Calu3 (cell line): ENCODE results near the gene EIF4G1. TPM values are rescaled to one million over a fixed set of nuclear protein-coding genes. Genes with fewer than 3 reads are reported as not detected.

Experiments used
- BruUV-seq: library from RNA; stranded (reverse); fragments of 400-500 nt; replicated peaks from 2 replicates; lab custom pipeline; 2021; lab: Mats Ljungman, UMichigan
- CTCF ChIA-PET: fragments of 300-600 bp; sonication (Branson Sonifier 250); formaldehyde crosslinking; loops from one replicate; lab custom pipeline; 2022; ENCODE audit warnings: antibody characterized with exemption; lab: Charles Lee
- DNase-seq: peaks from one replicate; pipeline ENCODE4 v3.0.0; 2022
- H3K27ac Mint-ChIP-seq: one replicate; pipeline ENCODE4 v1.8.0; 2022; ENCODE audit warnings: mixed read lengths; ENCODE audit not compliant: unreplicated experiment
- H3K27me3 Mint-ChIP-seq: one replicate; pipeline ENCODE4 v1.8.0; 2022; ENCODE audit warnings: mixed read lengths; ENCODE audit not compliant: unreplicated experiment
- H3K36me3 Mint-ChIP-seq: one replicate; pipeline ENCODE4 v1.8.0; 2022; ENCODE audit warnings: mild to moderate bottlenecking, moderate library complexity, mixed read lengths; ENCODE audit not compliant: insufficient read depth, unreplicated experiment
- H3K4me1 Mint-ChIP-seq: one replicate; pipeline ENCODE4 v1.8.0; 2022; ENCODE audit warnings: mild to moderate bottlenecking, low read depth, mixed read lengths; ENCODE audit not compliant: unreplicated experiment
- H3K4me3 Mint-ChIP-seq: one replicate; pipeline ENCODE4 v1.8.0; 2022; ENCODE audit warnings: mild to moderate bottlenecking, low read depth, moderate library complexity, mixed read lengths; ENCODE audit not compliant: unreplicated experiment
- H3K9me3 Mint-ChIP-seq: one replicate; pipeline ENCODE4 v1.8.0; 2022; ENCODE audit warnings: low read depth, mixed read lengths; ENCODE audit not compliant: unreplicated experiment
- intact Hi-C: fragments of 100-400 bp; cut with micrococcal nuclease; formaldehyde crosslinking; loops from one replicate; pipeline ENCODE4 v1.10.0; 2022; ENCODE audit not compliant: unreplicated experiment
- total RNA-seq: library from RNA; stranded (reverse); gene quantifications from 2 replicates; pipeline ENCODE4 v1.2.3, GENCODE V29; 2022
- TF ChIP-seq, protein P1 (sequence below): fragments of 200-600 bp; IDR thresholded peaks from one replicate; pipeline ENCODE4 v1.8.0; 2022; ENCODE audit warnings: antibody characterized with exemption; ENCODE audit not compliant: unreplicated experiment

EIF4G1 gene
- total RNA-seq, 1 experiment from 2014 or later = 673 TPM

GRCh38 chr3:184320104-184320445 is 5.7 kb downstream of the EIF4G1 start:
- TF ChIP-seq, protein P1, sequence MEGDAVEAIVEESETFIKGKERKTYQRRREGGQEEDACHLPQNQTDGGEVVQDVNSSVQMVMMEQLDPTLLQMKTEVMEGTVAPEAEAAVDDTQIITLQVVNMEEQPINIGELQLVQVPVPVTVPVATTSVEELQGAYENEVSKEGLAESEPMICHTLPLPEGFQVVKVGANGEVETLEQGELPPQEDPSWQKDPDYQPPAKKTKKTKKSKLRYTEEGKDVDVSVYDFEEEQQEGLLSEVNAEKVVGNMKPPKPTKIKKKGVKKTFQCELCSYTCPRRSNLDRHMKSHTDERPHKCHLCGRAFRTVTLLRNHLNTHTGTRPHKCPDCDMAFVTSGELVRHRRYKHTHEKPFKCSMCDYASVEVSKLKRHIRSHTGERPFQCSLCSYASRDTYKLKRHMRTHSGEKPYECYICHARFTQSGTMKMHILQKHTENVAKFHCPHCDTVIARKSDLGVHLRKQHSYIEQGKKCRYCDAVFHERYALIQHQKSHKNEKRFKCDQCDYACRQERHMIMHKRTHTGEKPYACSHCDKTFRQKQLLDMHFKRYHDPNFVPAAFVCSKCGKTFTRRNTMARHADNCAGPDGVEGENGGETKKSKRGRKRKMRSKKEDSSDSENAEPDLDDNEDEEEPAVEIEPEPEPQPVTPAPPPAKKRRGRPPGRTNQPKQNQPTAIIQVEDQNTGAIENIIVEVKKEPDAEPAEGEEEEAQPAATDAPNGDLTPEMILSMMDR = no peak
- no peaks in the 10 kb centered on the region for H3K27me3 Mint-ChIP-seq
- peak overlapping the region; percentile 30 for H3K27ac Mint-ChIP-seq
- BruUV-seq = no TSS peak
- peak overlapping the region; percentile 60 for H3K4me3 Mint-ChIP-seq
- CTCF ChIA-PET = interaction anchor here (0.5 to 0.8 kb wide), 5 partner anchors 20 to 112 kb away, joined by 3 to 4 read pairs (median 3); no protein-coding TSS in a partner anchor
- intact Hi-C loops = no loop called here
- peaks cover 98% of the 10 kb centered on the region for H3K36me3 Mint-ChIP-seq
- DNase-seq = peak; percentile 98
- no peaks in the 10 kb centered on the region for H3K9me3 Mint-ChIP-seq
- peaks cover 48% of the 10 kb centered on the region for H3K4me1 Mint-ChIP-seq

- no peak overlapping the region for H3K4me3 Mint-ChIP-seq
- CTCF ChIA-PET = no interaction called here
- H3K27ac Mint-ChIP-seq = peak overlapping the region; percentile 4
- peaks cover 98% of the 10 kb centered on the region for H3K36me3 Mint-ChIP-seq
- TF ChIP-seq, protein P1 = no peak
- peaks cover 42% of the 10 kb centered on the region for H3K4me1 Mint-ChIP-seq
- no peaks in the 10 kb centered on the region for H3K27me3 Mint-ChIP-seq
- intact Hi-C loops = no loop called here
- TSS peak; percentile 7 for BruUV-seq
- DNase-seq = no peak
- H3K9me3 Mint-ChIP-seq = no peaks in the 10 kb centered on the region
Measured at GRCh38 chr3:184321666-184322065, 7.3 kb downstream of the EIF4G1 start.

DNA sequence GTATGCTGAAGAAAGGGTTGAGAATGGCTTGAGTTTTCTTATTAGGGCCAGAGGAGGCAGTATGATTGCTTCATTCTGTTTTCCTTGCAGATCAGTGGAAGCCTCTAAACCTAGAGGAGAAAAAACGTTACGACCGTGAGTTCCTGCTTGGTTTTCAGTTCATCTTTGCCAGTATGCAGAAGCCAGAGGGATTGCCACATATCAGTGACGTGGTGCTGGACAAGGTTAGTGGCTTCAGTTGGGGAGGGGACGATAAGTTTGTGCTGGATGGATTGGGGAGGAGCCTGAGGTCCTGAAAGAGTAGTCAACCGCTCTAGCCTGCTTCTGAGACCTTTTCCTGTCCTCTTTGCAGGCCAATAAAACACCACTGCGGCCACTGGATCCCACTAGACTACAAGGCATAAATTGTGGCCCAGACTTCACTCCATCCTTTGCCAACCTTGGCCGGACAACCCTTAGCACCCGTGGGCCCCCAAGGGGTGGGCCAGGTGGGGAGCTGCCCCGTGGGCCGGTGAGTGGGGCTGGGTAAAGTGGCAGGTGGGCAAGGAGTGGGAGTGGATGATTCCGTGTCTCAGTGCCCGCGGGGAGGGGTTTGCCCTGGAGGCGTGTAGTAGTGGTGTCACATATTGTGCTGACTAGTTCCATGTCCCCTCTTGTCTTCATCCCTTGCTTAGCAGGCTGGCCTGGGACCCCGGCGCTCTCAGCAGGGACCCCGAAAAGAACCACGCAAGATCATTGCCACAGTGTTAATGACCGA is 8.5 kb downstream of the EIF4G1 start:
- TF ChIP-seq, protein P1 = no peak
- no peaks in the 10 kb centered on the region for H3K9me3 Mint-ChIP-seq
- BruUV-seq = no TSS peak
- H3K4me1 Mint-ChIP-seq = peaks cover 37% of the 10 kb centered on the region
- no peaks in the 10 kb centered on the region for H3K27me3 Mint-ChIP-seq
- CTCF ChIA-PET = no interaction called here
- intact Hi-C loops = no loop called here
- peak overlapping the region; percentile 29 for H3K27ac Mint-ChIP-seq
- H3K36me3 Mint-ChIP-seq = peaks cover 98% of the 10 kb centered on the region
- no peak for DNase-seq
- H3K4me3 Mint-ChIP-seq = no peak overlapping the region

DNA sequence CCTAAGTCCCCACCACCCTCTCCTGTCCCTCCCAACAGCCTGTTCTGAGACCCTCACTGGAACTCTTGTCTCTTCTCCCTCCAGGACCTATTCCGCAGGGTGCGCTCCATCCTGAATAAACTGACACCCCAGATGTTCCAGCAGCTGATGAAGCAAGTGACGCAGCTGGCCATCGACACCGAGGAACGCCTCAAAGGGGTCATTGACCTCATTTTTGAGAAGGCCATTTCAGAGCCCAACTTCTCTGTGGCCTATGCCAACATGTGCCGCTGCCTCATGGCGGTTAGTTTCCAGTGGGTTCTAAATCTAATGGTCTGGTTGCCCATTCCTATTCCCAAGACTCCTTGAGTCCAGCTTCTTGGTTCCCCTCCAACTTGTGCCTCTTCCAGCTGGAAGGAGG is 9.3 kb downstream of the EIF4G1 start:
- Mint-ChIP-seq H3K36me3 (peaks cover 100% of the 10 kb centered on the region), H3K27ac (no peak overlapping the region), H3K4me3 (no peak overlapping the region), H3K4me1 (peaks cover 33% of the 10 kb centered on the region), H3K27me3 (no peaks in the 10 kb centered on the region), H3K9me3 (no peaks in the 10 kb centered on the region)
- DNase-seq = no peak
- no TSS peak for BruUV-seq
- intact Hi-C loops = no loop called here
- CTCF ChIA-PET = no interaction called here
- TF ChIP-seq, protein P1 = no peak
